ENCODE data around the gene MTRFR.

The MTRFR gene

DNA sequence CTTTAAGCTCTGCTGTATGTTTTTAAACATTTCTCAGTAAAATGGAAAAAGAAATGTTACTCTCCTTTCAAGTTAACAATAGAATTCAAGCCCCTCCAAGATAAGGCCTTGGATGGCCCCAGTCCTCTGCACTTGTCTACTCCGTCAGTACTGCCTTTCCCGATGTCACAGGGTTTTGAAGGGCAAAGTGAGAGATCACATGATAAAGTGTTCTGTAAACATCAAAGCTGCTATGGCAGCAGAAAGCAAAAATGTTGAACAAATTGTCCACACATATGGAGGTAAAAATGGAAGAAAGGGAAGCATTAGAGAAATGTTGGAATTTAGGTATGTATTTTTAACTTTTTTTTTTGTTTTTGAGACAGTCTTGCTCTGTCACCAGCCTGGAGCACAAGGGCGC is 71.9 kb downstream of the MTRFR start:
- H3K27me3 ChIP-seq (ENCODE audit: insufficient read depth, poor library complexity, severe bottlenecking) = no peaks in the 10 kb centered on the region
- TF ChIP-seq POLR2AphosphoS5 (IDR thresholded peaks at IDR 0.05; ENCODE audit: low read depth) = no peak
- TF ChIP-seq, protein P1, sequence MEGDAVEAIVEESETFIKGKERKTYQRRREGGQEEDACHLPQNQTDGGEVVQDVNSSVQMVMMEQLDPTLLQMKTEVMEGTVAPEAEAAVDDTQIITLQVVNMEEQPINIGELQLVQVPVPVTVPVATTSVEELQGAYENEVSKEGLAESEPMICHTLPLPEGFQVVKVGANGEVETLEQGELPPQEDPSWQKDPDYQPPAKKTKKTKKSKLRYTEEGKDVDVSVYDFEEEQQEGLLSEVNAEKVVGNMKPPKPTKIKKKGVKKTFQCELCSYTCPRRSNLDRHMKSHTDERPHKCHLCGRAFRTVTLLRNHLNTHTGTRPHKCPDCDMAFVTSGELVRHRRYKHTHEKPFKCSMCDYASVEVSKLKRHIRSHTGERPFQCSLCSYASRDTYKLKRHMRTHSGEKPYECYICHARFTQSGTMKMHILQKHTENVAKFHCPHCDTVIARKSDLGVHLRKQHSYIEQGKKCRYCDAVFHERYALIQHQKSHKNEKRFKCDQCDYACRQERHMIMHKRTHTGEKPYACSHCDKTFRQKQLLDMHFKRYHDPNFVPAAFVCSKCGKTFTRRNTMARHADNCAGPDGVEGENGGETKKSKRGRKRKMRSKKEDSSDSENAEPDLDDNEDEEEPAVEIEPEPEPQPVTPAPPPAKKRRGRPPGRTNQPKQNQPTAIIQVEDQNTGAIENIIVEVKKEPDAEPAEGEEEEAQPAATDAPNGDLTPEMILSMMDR (IDR thresholded peaks at IDR 0.05; ENCODE audit: insufficient read depth, low read length) = no peak
- TF ChIP-seq, protein P2, sequence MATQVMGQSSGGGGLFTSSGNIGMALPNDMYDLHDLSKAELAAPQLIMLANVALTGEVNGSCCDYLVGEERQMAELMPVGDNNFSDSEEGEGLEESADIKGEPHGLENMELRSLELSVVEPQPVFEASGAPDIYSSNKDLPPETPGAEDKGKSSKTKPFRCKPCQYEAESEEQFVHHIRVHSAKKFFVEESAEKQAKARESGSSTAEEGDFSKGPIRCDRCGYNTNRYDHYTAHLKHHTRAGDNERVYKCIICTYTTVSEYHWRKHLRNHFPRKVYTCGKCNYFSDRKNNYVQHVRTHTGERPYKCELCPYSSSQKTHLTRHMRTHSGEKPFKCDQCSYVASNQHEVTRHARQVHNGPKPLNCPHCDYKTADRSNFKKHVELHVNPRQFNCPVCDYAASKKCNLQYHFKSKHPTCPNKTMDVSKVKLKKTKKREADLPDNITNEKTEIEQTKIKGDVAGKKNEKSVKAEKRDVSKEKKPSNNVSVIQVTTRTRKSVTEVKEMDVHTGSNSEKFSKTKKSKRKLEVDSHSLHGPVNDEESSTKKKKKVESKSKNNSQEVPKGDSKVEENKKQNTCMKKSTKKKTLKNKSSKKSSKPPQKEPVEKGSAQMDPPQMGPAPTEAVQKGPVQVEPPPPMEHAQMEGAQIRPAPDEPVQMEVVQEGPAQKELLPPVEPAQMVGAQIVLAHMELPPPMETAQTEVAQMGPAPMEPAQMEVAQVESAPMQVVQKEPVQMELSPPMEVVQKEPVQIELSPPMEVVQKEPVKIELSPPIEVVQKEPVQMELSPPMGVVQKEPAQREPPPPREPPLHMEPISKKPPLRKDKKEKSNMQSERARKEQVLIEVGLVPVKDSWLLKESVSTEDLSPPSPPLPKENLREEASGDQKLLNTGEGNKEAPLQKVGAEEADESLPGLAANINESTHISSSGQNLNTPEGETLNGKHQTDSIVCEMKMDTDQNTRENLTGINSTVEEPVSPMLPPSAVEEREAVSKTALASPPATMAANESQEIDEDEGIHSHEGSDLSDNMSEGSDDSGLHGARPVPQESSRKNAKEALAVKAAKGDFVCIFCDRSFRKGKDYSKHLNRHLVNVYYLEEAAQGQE (IDR thresholded peaks at IDR 0.05; ENCODE audit: insufficient replicate concordance, low read depth) = no peak
- TF ChIP-seq SPI1 (IDR thresholded peaks at IDR 0.05; ENCODE audit: borderline replicate concordance, low read depth) = no peak
- no peak for TF ChIP-seq GABPA (IDR thresholded peaks at IDR 0.05; ENCODE audit: low read depth)
- no peak overlapping the region for H3K4me3 ChIP-seq (replicated peaks; ENCODE audit: insufficient read depth, low read length)
- DNase-seq (ENCODE audit: low read depth in 1 of 2, low spot score in 1 of 2) = no peak
- no peak overlapping the region for H3K27ac ChIP-seq (replicated peaks)

DNA sequence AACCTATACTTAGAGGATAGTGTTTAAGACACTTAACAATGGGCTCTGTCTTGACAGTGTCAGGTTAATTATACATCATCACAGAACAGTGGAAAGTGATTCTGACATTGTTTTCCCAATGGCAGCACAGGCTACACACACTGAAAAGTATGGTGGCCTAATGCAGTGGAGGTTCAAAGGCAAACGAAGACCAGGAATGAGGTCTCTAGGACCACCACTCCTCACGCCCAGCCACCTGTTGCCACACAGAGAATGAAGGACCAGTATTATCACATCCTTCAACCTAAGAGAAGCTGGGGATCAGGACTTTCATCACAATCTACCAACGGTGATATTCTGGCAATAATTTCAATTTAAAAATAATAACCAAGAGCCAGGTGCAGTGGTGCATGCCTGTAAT is 73.0 kb downstream of the MTRFR start:
- H3K27me3 ChIP-seq (ENCODE audit: insufficient read depth, poor library complexity, severe bottlenecking) = no peaks in the 10 kb centered on the region
- no peak for DNase-seq (ENCODE audit: low read depth in 1 of 2, low spot score in 1 of 2)
- TF ChIP-seq, protein P2 (IDR thresholded peaks at IDR 0.05; ENCODE audit: insufficient replicate concordance, low read depth) = no peak
- TF ChIP-seq, protein P1 (IDR thresholded peaks at IDR 0.05; ENCODE audit: insufficient read depth, low read length) = no peak
- no peak overlapping the region for H3K4me3 ChIP-seq (replicated peaks; ENCODE audit: insufficient read depth, low read length)
- H3K27ac ChIP-seq (replicated peaks) = no peak overlapping the region
